ENCODE measurements around the gene NEU1.
"Not testable (repeated sequence)": the region's sequence is repeated elsewhere in the genome, so short reads cannot be mapped to it uniquely, and the experiment has no call there.

Gene NEU1

GRCh38 chr6:31822036-31822821 is 40.4 kb downstream of the NEU1 start:
- peak in 1 of 3 donors; percentile 49 for DNase-seq (ENCODE audit: low read depth in 2 of 3, low spot score in 1 of 3)

GRCh38 chr6:31821301-31822035 is 41.2 kb downstream of the NEU1 start:
- peak; percentile 57 to 72 (median 70) for DNase-seq (ENCODE audit: low read depth in 2 of 3, low spot score in 1 of 3)

GRCh38 chr6:31820399-31820798 is 42.2 kb downstream of the NEU1 start:
- DNase-seq (ENCODE audit: low read depth in 2 of 3, low spot score in 1 of 3), result not testable (repeated sequence)

- no peak for DNase-seq (ENCODE audit: low read depth in 2 of 3, low spot score in 1 of 3)
Measured at GRCh38 chr6:31819871-31820299, 42.7 kb downstream of the NEU1 start.

- not testable (repeated sequence) for DNase-seq (ENCODE audit: low read depth in 2 of 3, low spot score in 1 of 3)
Measured at GRCh38 chr6:31817929-31818511, 44.6 kb downstream of the NEU1 start.

- DNase-seq (ENCODE audit: low read depth in 2 of 3, low spot score in 1 of 3), result not testable (repeated sequence)
Measured at GRCh38 chr6:31817133-31817928, 45.3 kb downstream of the NEU1 start.

GRCh38 chr6:31815025-31815838 is 47.4 kb downstream of the NEU1 start, which contains the start of the genes HSPA1A and HSPA1L:
HSPA1A (plus strand) TSS chr6:31815543; CDS start chr6:31815757, 214 bp downstream.
HSPA1L (minus strand) TSS chr6:31815283; CDS start chr6:31811972, 3,311 bp downstream.
- peak in 2 of 3 donors; percentile 50 to 53 for DNase-seq (ENCODE audit: low read depth in 2 of 3, low spot score in 1 of 3)

GRCh38 chr6:31814677-31815024 is 48.0 kb downstream of the NEU1 start:
- DNase-seq (ENCODE audit: low read depth in 2 of 3, low spot score in 1 of 3), result peak in 2 of 3 donors; percentile 60 to 68

GRCh38 chr6:31813465-31813849 is 49.2 kb downstream of the NEU1 start:
- no peak for DNase-seq (ENCODE audit: low read depth in 2 of 3, low spot score in 1 of 3)

GRCh38 chr6:31811645-31812044 is 51.0 kb downstream of the NEU1 start:
- no peak for DNase-seq (ENCODE audit: low read depth in 2 of 3, low spot score in 1 of 3)

- DNase-seq (ENCODE audit: low read depth in 2 of 3, low spot score in 1 of 3), result not testable (repeated sequence)
Measured at GRCh38 chr6:31808599-31808998, 54.0 kb downstream of the NEU1 start.

All from stimulated activated CD4-positive, alpha-beta T cell treated with anti-CD3 and anti-CD28 coated beads, Interleukin-12 subunit alpha, Interleukin-12 subunit beta, amount 100 ng/mL, for 48 hours (primary cell).